Cardiac muscle cell (in vitro differentiated cells and primary cell): Measurements from ENCODE around the gene SPRED2. TPM values are rescaled to one million over a fixed set of nuclear protein-coding genes. Genes with fewer than 3 reads are reported as not detected.

ENCODE experiments used
- DNase-seq, 2 donors: peaks; one replicate each; pipeline versions ENCODE4 v3.0.0 to v3.0.0-alpha.2; 2010 to 2017; ENCODE audit warnings: low read depth in 1 of 2, low spot score in 1 of 2
- H3K27ac ChIP-seq: fragments of 200-600 bp; sonication (generic); 2 replicates; pipeline ENCODE4 v1.5.1; 2016
- H3K27me3 ChIP-seq: fragments of 200-600 bp; sonication (generic); 2 replicates; pipeline ENCODE4 v1.6.0; 2016; ENCODE audit warnings: control low read depth
- H3K36me3 ChIP-seq: fragments of 200-600 bp; sonication (generic); 2 replicates; pipeline ENCODE4 v1.5.1; 2016; ENCODE audit warnings: control low read depth
- H3K4me1 ChIP-seq: fragments of 200-600 bp; sonication (generic); 2 replicates; pipeline ENCODE4 v1.8.1; 2017; ENCODE audit warnings: low read depth, mild to moderate bottlenecking, mixed run types
- H3K4me3 ChIP-seq: fragments of 200-600 bp; sonication (generic); 2 replicates; pipeline ENCODE4 v1.5.1; 2016; ENCODE audit warnings: mild to moderate bottlenecking
- H3K9me3 ChIP-seq: fragments of 200-600 bp; sonication (generic); 2 replicates; pipeline ENCODE4 v1.5.1; 2017; ENCODE audit warnings: low read depth, mild to moderate bottlenecking, control low read depth
- polyA plus RNA-seq: library from polyadenylated mRNA; unstranded; fragments of >200 nt; fragmentation: Nextera tagmentation; extraction: Ambion mirVana; gene quantifications from 2 replicates; pipeline ENCODE4 v1.2.1, GENCODE V29; 2016
- total RNA-seq: library from RNA; depleted of rRNA; stranded (reverse); fragments of >200 nt; gene quantifications from 2 replicates; pipeline ENCODE4 v1.2.3, GENCODE V29; 2016
- TF ChIP-seq, protein P1 (sequence below): IDR thresholded peaks from 2 replicates; pipeline ENCODE4 v1.5.1; 2012; ENCODE audit warnings: low read depth, mild to moderate bottlenecking, low read length

Gene SPRED2
- total and polyA plus RNA-seq, 2 experiments from 2014 or later, result 11.7 to 18.9 TPM

- H3K4me3 ChIP-seq, result no peak overlapping the region
- TF ChIP-seq, protein P1, sequence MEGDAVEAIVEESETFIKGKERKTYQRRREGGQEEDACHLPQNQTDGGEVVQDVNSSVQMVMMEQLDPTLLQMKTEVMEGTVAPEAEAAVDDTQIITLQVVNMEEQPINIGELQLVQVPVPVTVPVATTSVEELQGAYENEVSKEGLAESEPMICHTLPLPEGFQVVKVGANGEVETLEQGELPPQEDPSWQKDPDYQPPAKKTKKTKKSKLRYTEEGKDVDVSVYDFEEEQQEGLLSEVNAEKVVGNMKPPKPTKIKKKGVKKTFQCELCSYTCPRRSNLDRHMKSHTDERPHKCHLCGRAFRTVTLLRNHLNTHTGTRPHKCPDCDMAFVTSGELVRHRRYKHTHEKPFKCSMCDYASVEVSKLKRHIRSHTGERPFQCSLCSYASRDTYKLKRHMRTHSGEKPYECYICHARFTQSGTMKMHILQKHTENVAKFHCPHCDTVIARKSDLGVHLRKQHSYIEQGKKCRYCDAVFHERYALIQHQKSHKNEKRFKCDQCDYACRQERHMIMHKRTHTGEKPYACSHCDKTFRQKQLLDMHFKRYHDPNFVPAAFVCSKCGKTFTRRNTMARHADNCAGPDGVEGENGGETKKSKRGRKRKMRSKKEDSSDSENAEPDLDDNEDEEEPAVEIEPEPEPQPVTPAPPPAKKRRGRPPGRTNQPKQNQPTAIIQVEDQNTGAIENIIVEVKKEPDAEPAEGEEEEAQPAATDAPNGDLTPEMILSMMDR, result no peak
- no peak overlapping the region for H3K27ac ChIP-seq
Measured at GRCh38 chr2:65416945-65417344, 15.5 kb downstream of the SPRED2 start.

DNA sequence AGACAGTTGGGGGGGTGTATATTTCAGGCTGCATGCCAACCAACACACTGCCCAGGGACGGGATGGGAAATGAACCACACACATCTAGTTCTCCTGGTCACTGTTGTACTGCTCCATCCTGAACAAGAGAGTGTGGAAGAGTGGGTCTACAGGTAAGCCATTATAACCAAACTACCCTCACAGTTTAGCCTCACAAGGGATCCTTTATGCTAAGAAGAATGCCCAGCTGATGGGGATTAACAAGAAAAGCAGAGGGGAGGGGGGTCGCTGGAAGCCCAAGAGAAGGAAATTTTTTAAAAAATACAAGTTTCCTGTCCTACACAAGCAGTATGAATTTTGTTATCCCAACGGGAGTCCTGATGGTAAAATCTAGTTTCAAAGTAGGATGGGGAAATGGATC, 16.1 kb downstream of the SPRED2 start:
- no peak overlapping the region for H3K4me3 ChIP-seq

More at GRCh38 chr2:65416945-65417344, 15.5 kb downstream of the SPRED2 start:
- no peaks in the 10 kb centered on the region for H3K27me3 ChIP-seq
- no peaks in the 10 kb centered on the region for H3K36me3 ChIP-seq
- DNase-seq, result no peak
- no peaks in the 10 kb centered on the region for H3K9me3 ChIP-seq
- H3K4me1 ChIP-seq, result peaks cover 12% of the 10 kb centered on the region

DNA sequence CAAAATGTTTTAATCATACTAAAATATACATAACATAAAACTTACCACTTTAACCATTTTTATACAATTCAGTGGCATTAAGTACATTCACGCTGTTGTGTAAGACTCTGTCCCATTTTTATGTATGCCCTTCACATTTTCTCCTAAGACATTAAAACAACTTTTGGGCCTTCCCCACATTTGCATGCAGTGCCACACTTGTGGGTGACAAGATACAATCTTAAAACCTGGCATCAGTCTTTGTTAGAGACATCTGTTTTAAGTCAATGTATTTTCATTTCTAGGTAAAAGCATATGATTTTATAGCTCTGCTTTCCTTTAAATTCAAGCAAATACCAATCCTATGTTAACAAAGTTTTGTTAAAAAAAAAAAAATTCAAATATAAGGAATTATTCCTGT, 17.3 kb downstream of the SPRED2 start:
- Histone ChIP-seq H3K4me3 (no peak overlapping the region), H3K4me1 (no peaks in the 10 kb centered on the region), H3K9me3 (no peaks in the 10 kb centered on the region), H3K36me3 (no peaks in the 10 kb centered on the region), H3K27me3 (no peaks in the 10 kb centered on the region), H3K27ac (no peak overlapping the region)
- TF ChIP-seq, protein P1, result no peak
- DNase-seq, result no peak

More for the DNA sequence above, 16.1 kb downstream of the SPRED2 start:
- no peak for DNase-seq
- H3K36me3 ChIP-seq, result no peaks in the 10 kb centered on the region
- H3K4me1 ChIP-seq, result peaks cover 7% of the 10 kb centered on the region
- H3K9me3 ChIP-seq, result no peaks in the 10 kb centered on the region
- no peaks in the 10 kb centered on the region for H3K27me3 ChIP-seq
- no peak overlapping the region for H3K27ac ChIP-seq
- TF ChIP-seq, protein P1, result no peak

DNA sequence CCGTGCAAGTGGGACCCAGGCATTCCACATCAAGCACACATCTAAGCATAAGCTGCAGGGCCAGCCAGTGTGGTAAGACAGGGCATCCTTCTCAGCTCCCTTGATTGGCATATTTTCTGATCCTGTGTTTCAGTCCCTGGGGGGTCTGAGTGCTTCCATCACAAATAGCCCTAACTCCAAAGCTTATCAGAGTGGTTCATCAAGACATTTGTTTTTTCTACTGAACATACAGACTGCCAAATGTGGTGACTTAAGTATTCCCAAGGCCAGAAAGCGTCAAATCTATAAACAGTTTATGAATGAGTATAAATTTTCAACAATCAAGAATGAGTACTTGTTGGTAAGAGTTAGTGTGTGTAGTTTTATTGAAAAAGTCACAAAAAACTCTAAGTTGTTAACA, 18.8 kb downstream of the SPRED2 start:
- TF ChIP-seq, protein P1, result no peak
- no peak overlapping the region for H3K4me3 ChIP-seq
- no peak for DNase-seq
- H3K4me1 ChIP-seq, result no peaks in the 10 kb centered on the region
- H3K27me3 ChIP-seq, result no peaks in the 10 kb centered on the region
- no peak overlapping the region for H3K27ac ChIP-seq
- no peaks in the 10 kb centered on the region for H3K9me3 ChIP-seq
- no peaks in the 10 kb centered on the region for H3K36me3 ChIP-seq

DNA sequence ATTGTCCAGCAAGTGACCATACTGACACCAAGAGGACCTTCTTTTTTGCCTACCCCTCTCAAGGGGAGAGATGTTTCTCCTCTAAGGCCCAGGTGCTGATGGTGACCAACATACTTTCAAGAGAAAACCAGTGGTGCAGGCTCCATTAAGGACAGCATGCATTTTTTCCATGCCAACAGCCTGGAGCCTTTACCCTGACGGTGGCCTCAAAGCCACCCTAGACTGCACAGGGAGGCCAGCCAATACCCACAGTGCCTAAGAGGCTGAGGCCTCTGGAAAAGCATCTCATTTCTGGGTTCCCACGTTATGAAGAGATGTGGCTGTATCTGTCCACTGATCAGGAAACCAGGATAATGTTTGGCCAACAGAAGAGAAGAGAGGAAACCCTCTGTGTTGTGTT, 19.3 kb downstream of the SPRED2 start:
- DNase-seq, result no peak
- H3K27ac ChIP-seq, result no peak overlapping the region

More for the DNA sequence above, 19.3 kb downstream of the SPRED2 start:
- H3K4me3 ChIP-seq, result no peak overlapping the region
- no peaks in the 10 kb centered on the region for H3K27me3 ChIP-seq
- peaks cover 1% of the 10 kb centered on the region for H3K4me1 ChIP-seq
- TF ChIP-seq, protein P1, result no peak
- no peaks in the 10 kb centered on the region for H3K9me3 ChIP-seq
- no peaks in the 10 kb centered on the region for H3K36me3 ChIP-seq
